Fibroblast of lung (primary cell): ENCODE data around the gene C9. TPM values are rescaled to one million over a fixed set of nuclear protein-coding genes. Genes with fewer than 3 reads are reported as not detected.

Experiments used
- DNase-seq, 2 donors: peaks; one replicate each; pipeline versions ENCODE4 v3.0.0 to v3.0.0-alpha.2; 2010; ENCODE audit warnings: low read depth in 2 of 2
- H2AFZ ChIP-seq: 2 replicates; pipeline ENCODE4 v1.5.1; 2012; ENCODE audit warnings: low read length, control low read depth, inconsistent platforms
- H3K27ac ChIP-seq: 2 replicates; pipeline ENCODE4 v1.5.1; 2011; ENCODE audit warnings: low read length, control low read depth; ENCODE audit not compliant: insufficient read depth
- H3K27me3 ChIP-seq: 2 replicates; pipeline ENCODE4 v1.5.1; 2011; ENCODE audit warnings: mild to moderate bottlenecking, low read length; ENCODE audit not compliant: control insufficient read depth, insufficient read depth
- H3K36me3 ChIP-seq: 2 replicates; pipeline ENCODE4 v1.5.1; 2011; ENCODE audit warnings: low read length; ENCODE audit not compliant: control insufficient read depth, insufficient read depth
- H3K4me1 ChIP-seq: 2 replicates; pipeline ENCODE4 v1.5.1; 2011; ENCODE audit warnings: low read length; ENCODE audit not compliant: control insufficient read depth, insufficient read depth; ENCODE audit errors: extremely low read depth
- H3K4me2 ChIP-seq: 2 replicates; pipeline ENCODE4 v1.5.1; 2011; ENCODE audit warnings: low read length, control low read depth; ENCODE audit not compliant: insufficient read depth; ENCODE audit errors: extremely low read depth
- H3K4me3 ChIP-seq, 4 experiments: fragments of 200-600 bp in 1 of 4; sonication (generic) in 1 of 4; replicated peaks in 1 of 4; 2 replicates each; pipeline ENCODE4 v1.5.1; 2011 to 2016; ENCODE audit warnings: low read length in 4 of 4, low read depth in 3 of 4, mild to moderate bottlenecking in 3 of 4, control low read depth in 2 of 4, inconsistent platforms in 1 of 4, mixed read lengths in 1 of 4; ENCODE audit not compliant: insufficient read depth in 1 of 4; ENCODE audit errors: control extremely low read depth in 1 of 4
- H3K79me2 ChIP-seq: 2 replicates; pipeline ENCODE4 v1.5.1; 2012; ENCODE audit warnings: mild to moderate bottlenecking, low read length, inconsistent platforms; ENCODE audit not compliant: control insufficient read depth, insufficient read depth
- H3K9ac ChIP-seq: 2 replicates; pipeline ENCODE4 v1.5.1; 2011; ENCODE audit warnings: mild to moderate bottlenecking, low read length, control low read depth; ENCODE audit not compliant: insufficient read depth
- H3K9me3 ChIP-seq: 2 replicates; pipeline ENCODE4 v1.5.1; 2012; ENCODE audit warnings: low read depth, low read length; ENCODE audit not compliant: control insufficient read depth, insufficient read depth
- H4K20me1 ChIP-seq: 2 replicates; pipeline ENCODE4 v1.5.1; 2011; ENCODE audit warnings: low read length; ENCODE audit not compliant: control insufficient read depth, insufficient read depth; ENCODE audit errors: extremely low read depth
- EZH2 ChIP-seq: IDR thresholded peaks from 2 replicates; pipeline ENCODE4 v1.5.1; 2012; ENCODE audit warnings: low read length, control low read depth, mild to moderate bottlenecking; ENCODE audit errors: missing control alignments
- polyA plus RNA-seq, 2 donors: library from polyadenylated mRNA; depleted of rRNA in 1 of 2; stranded (reverse) in 1 of 2; unstranded in 1 of 2; fragments of >200 nt; gene quantifications; 2 replicates each; pipeline ENCODE4 v1.2.1, GENCODE V29; 2011 to 2012; ENCODE audit warnings: missing spikeins in 1 of 2
- total RNA-seq: library from RNA; depleted of rRNA; stranded (reverse); fragments of >200 nt; gene quantifications from 2 replicates; pipeline ENCODE4 v1.2.1, GENCODE V29; 2014
- TF ChIP-seq, protein P1 (sequence below), 2 donors: IDR thresholded peaks in 1 of 2; conservative IDR thresholded peaks in 1 of 2; 1 replicate in 1 of 2; 2 replicates in 1 of 2; pipeline ENCODE4 v1.5.1; 2011 to 2012; ENCODE audit warnings: low read length in 2 of 2, control low read depth in 1 of 2, inconsistent platforms in 1 of 2, low read depth in 1 of 2, mild to moderate bottlenecking in 1 of 2

Gene C9
- total and polyA plus RNA-seq, 2 donors (not counting 1 experiment from before 2014, with no cell fraction given) = 0.06 to 0.33 TPM

DNA sequence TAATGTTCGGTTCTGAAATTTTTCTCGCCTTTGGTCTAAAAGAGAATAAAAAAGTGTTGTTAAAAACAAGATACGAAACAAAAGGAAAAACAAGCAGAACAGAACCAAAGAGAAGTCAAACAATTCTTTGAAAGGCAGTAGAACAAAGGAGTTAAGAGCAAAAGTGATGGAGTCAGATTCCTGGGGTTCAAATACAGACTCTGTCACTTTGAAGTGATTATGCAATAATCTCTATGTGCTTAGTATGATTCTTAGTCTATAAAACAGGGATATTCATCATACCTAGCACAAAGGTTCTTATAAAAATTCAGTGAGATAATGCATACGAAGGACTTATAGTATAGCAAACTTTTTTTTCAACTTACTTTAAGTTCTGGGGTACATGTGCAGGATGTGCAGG lies 48.3 kb downstream of the C9 start:
- Histone ChIP-seq H3K9ac (no peak overlapping the region), H3K4me3 (no peak overlapping the region), H2AFZ (no peak overlapping the region), H3K4me2 (no peak overlapping the region), H3K4me1 (no peaks in the 10 kb centered on the region), H4K20me1 (no peaks in the 10 kb centered on the region), H3K36me3 (no peaks in the 10 kb centered on the region), H3K79me2 (no peaks in the 10 kb centered on the region), H3K9me3 (no peaks in the 10 kb centered on the region), H3K27me3 (no peaks in the 10 kb centered on the region), H3K27ac (no peak overlapping the region)
- DNase-seq = no peak
- TF ChIP-seq, protein P1, sequence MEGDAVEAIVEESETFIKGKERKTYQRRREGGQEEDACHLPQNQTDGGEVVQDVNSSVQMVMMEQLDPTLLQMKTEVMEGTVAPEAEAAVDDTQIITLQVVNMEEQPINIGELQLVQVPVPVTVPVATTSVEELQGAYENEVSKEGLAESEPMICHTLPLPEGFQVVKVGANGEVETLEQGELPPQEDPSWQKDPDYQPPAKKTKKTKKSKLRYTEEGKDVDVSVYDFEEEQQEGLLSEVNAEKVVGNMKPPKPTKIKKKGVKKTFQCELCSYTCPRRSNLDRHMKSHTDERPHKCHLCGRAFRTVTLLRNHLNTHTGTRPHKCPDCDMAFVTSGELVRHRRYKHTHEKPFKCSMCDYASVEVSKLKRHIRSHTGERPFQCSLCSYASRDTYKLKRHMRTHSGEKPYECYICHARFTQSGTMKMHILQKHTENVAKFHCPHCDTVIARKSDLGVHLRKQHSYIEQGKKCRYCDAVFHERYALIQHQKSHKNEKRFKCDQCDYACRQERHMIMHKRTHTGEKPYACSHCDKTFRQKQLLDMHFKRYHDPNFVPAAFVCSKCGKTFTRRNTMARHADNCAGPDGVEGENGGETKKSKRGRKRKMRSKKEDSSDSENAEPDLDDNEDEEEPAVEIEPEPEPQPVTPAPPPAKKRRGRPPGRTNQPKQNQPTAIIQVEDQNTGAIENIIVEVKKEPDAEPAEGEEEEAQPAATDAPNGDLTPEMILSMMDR (conservative IDR thresholded peaks at IDR 0.05 in 1 of 2, IDR thresholded peaks at IDR 0.05 in 1 of 2; ENCODE audit: low read depth in 1 of 2, low read length in 2 of 2) = no peak
- TF ChIP-seq EZH2 = no peak

DNA sequence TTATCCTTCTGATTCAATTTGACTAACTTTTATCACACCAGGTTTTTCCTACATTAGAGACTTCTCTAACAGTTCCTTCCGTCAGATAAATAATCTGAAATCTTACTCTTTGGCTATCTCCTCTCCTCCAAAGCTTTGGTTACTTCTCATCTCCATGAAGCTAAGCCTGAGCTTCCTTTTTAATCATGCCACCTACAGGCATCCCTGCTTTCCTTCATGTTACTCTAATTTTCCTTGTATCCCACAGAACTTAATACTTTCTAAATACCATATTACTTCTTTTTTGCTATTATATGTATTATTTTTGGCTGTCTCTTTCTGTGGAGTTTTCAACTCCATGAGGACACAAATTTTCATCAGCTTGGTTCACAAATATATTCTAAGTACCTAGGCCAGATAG lies 49.7 kb downstream of the C9 start:
- no peak overlapping the region for H3K4me3 ChIP-seq
- no peaks in the 10 kb centered on the region for H3K27me3 ChIP-seq
- H4K20me1 ChIP-seq = no peaks in the 10 kb centered on the region
- no peak overlapping the region for H2AFZ ChIP-seq
- no peak overlapping the region for H3K4me2 ChIP-seq
- TF ChIP-seq, protein P1 (conservative IDR thresholded peaks at IDR 0.05 in 1 of 2, IDR thresholded peaks at IDR 0.05 in 1 of 2; ENCODE audit: low read depth in 1 of 2, low read length in 2 of 2) = peak in 1 of 2 donors; percentile 6
- no peak for TF ChIP-seq EZH2
- no peak overlapping the region for H3K27ac ChIP-seq
- H3K36me3 ChIP-seq = no peaks in the 10 kb centered on the region
- H3K4me1 ChIP-seq = no peaks in the 10 kb centered on the region
- H3K9me3 ChIP-seq = no peaks in the 10 kb centered on the region
- no peak for DNase-seq
- no peak overlapping the region for H3K9ac ChIP-seq
- no peaks in the 10 kb centered on the region for H3K79me2 ChIP-seq

DNA sequence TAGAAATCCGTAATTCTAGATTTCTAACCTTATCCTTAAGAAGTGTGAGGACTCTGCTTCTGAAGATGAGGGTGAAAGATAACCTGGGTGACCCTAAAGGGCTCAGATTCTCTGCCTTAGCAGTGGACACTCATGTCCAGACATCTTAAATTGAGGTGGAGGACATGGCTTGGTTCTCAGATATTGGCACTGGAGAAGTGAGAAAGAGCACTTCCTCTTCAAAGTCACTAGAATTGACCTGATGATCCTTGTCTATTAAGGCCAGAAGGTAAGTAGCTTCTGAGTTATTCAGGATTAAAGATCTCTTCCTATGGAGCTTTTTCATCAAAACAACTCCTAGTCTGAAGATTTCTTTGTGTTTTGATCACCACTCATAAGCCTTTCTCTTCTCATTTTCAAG lies 54.8 kb downstream of the C9 start:
- TF ChIP-seq, protein P1 (conservative IDR thresholded peaks at IDR 0.05 in 1 of 2, IDR thresholded peaks at IDR 0.05 in 1 of 2; ENCODE audit: low read depth in 1 of 2, low read length in 2 of 2) = no peak
- no peak for TF ChIP-seq EZH2
- no peak overlapping the region for H2AFZ ChIP-seq
- H4K20me1 ChIP-seq = no peaks in the 10 kb centered on the region
- no peaks in the 10 kb centered on the region for H3K79me2 ChIP-seq
- H3K9me3 ChIP-seq = no peaks in the 10 kb centered on the region
- DNase-seq = no peak
- no peaks in the 10 kb centered on the region for H3K27me3 ChIP-seq
- no peak overlapping the region for H3K9ac ChIP-seq
- no peak overlapping the region for H3K4me2 ChIP-seq
- H3K4me1 ChIP-seq = no peaks in the 10 kb centered on the region
- H3K36me3 ChIP-seq = no peaks in the 10 kb centered on the region
- no peak overlapping the region for H3K27ac ChIP-seq
- no peak overlapping the region for H3K4me3 ChIP-seq
